A673 (cell line): ENCODE results near the gene MRPL52. TPM values are rescaled to one million over a fixed set of nuclear protein-coding genes. Genes with fewer than 3 reads are reported as not detected.

Source experiments
- BruUV-seq: library from RNA; stranded (reverse); fragments of 400-500 nt; replicated peaks from 2 replicates; lab custom pipeline; 2021; lab: Mats Ljungman, UMichigan
- CTCF ChIA-PET: fragments of 300-600 bp; sonication (Branson Sonifier 250); formaldehyde crosslinking; loops from one replicate; lab custom pipeline; 2022; ENCODE audit warnings: antibody characterized with exemption; lab: Charles Lee
- POLR2A ChIA-PET: fragments of 300-600 bp; sonication (Branson Sonifier 250); formaldehyde crosslinking; loops from one replicate; lab custom pipeline; 2022; ENCODE audit warnings: antibody characterized with exemption; ENCODE audit not compliant: low non-redundant PET; lab: Charles Lee
- DNase-seq: peaks from one replicate; pipeline ENCODE4 v3.0.0-alpha.2; 2015; ENCODE audit warnings: low spot score
- H3K27ac ChIP-seq: fragments of 200-600 bp; sonication (generic); 2 replicates; pipeline ENCODE4 v1.5.1; 2016; ENCODE audit warnings: mixed run types, low read depth, mild to moderate bottlenecking, mixed read lengths, antibody characterized with exemption, low read length; ENCODE audit not compliant: poor library complexity, severe bottlenecking
- H3K27me3 ChIP-seq: fragments of 200-600 bp; sonication (generic); replicated peaks from 2 replicates; pipeline ENCODE4 v1.6.1; 2017; ENCODE audit warnings: mixed run types, low read depth, mild to moderate bottlenecking, mixed read lengths, antibody characterized with exemption, low read length; ENCODE audit not compliant: insufficient read depth, poor library complexity
- H3K36me3 ChIP-seq: fragments of 200-600 bp; sonication (generic); 2 replicates; pipeline ENCODE4 v1.6.1; 2016; ENCODE audit warnings: mixed run types, mild to moderate bottlenecking, mixed read lengths, antibody characterized with exemption, low read length; ENCODE audit not compliant: insufficient read depth, poor library complexity, severe bottlenecking
- H3K4me1 ChIP-seq: fragments of 200-600 bp; sonication (generic); 2 replicates; pipeline ENCODE4 v1.6.1; 2017; ENCODE audit warnings: mixed run types, mild to moderate bottlenecking, mixed read lengths, antibody characterized with exemption, low read length; ENCODE audit not compliant: insufficient read depth, poor library complexity, severe bottlenecking
- H3K4me3 ChIP-seq: fragments of 200-600 bp; sonication (generic); 2 replicates; pipeline ENCODE4 v1.5.1; 2016; ENCODE audit warnings: low read depth, mixed run types, mild to moderate bottlenecking, mixed read lengths, low read length; ENCODE audit not compliant: poor library complexity, severe bottlenecking
- H3K9me3 ChIP-seq: fragments of 200-600 bp; sonication (generic); 2 replicates; pipeline ENCODE4 v1.6.1; 2016; ENCODE audit warnings: mixed run types, low read depth, mild to moderate bottlenecking, mixed read lengths, antibody characterized with exemption, low read length; ENCODE audit not compliant: poor library complexity, severe bottlenecking
- EZH2 ChIP-seq: fragments of 200-600 bp; sonication (generic); IDR thresholded peaks from 2 replicates; pipeline ENCODE4 v1.6.1; 2017; ENCODE audit warnings: borderline replicate concordance, low read depth, mild to moderate bottlenecking, mixed read lengths, antibody characterized with exemption, low read length; ENCODE audit not compliant: poor library complexity, severe bottlenecking
- intact Hi-C: fragments of 100-400 bp; cut with micrococcal nuclease; formaldehyde crosslinking; loops from one replicate; pipeline ENCODE4 v1.10.0; 2022; ENCODE audit not compliant: unreplicated experiment
- total RNA-seq: library from RNA; stranded (reverse); gene quantifications from 2 replicates; pipeline ENCODE4 v1.2.3, GENCODE V29; 2021
- TF ChIP-seq, protein P1 (sequence below): fragments of 300-800, 200-600 bp; sonication (generic); conservative IDR thresholded peaks from 2 replicates; pipeline ENCODE4 v1.5.1; 2017; ENCODE audit warnings: low read depth, mild to moderate bottlenecking, antibody characterized with exemption, low read length, moderate library complexity, mixed read lengths

Gene MRPL52
- total RNA-seq, 1 experiment from 2014 or later = 187 TPM

DNA sequence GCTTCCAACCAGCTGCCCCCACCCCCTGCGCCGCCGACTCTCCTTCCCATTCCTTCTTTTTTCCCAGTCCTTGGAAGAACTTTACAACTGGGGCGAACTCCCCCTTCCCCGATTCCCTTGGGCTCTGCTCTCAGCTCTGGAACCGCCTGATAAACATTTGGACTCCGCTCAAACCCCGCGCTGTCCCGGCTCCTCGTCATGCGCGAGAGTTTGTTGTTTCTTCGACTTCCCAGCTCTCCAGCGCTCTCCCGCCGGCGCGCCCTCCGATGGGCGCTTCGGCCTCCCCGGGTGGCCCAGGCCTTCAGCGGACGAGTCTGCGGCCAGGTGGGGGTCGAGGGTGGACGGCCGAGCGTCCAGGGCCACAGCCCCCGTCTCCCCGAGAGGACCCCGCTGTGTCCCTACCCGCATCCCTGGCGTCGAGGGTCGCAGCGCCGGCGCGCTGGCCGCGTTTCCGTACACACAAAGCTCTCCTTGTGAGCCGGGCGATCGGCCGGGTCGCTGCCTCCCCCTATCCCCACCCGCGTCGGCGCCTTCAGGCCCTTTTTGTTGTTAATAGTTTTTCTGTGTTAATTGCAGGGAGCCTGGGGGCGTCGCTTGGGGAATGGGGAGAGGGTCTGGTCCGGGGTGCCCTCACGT is 7.5 kb downstream of the MRPL52 start:
- Histone ChIP-seq H3K4me3 (peak overlapping the region; percentile 79), H3K27me3 (no peaks in the 10 kb centered on the region), H3K4me1 (peaks cover 20% of the 10 kb centered on the region), H3K27ac (peak overlapping the region; percentile 89), H3K9me3 (no peaks in the 10 kb centered on the region), H3K36me3 (peaks cover 28% of the 10 kb centered on the region)
- intact Hi-C loops = no loop called here
- CTCF ChIA-PET = interaction anchor here (0.6 to 1.9 kb wide), 7 partner anchors 13 to 276 kb away, joined by 3 to 8 read pairs (median 3); no protein-coding TSS in a partner anchor
- peak; percentile 74 for DNase-seq
- TF ChIP-seq, protein P1, sequence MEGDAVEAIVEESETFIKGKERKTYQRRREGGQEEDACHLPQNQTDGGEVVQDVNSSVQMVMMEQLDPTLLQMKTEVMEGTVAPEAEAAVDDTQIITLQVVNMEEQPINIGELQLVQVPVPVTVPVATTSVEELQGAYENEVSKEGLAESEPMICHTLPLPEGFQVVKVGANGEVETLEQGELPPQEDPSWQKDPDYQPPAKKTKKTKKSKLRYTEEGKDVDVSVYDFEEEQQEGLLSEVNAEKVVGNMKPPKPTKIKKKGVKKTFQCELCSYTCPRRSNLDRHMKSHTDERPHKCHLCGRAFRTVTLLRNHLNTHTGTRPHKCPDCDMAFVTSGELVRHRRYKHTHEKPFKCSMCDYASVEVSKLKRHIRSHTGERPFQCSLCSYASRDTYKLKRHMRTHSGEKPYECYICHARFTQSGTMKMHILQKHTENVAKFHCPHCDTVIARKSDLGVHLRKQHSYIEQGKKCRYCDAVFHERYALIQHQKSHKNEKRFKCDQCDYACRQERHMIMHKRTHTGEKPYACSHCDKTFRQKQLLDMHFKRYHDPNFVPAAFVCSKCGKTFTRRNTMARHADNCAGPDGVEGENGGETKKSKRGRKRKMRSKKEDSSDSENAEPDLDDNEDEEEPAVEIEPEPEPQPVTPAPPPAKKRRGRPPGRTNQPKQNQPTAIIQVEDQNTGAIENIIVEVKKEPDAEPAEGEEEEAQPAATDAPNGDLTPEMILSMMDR = 0 out of 2 replicates have a peak, but pooled peaks have one; percentile 19
- TF ChIP-seq EZH2 = no peak
- no TSS peak for BruUV-seq
- POLR2A ChIA-PET = interaction anchor here (0.6 kb wide), 1 partner anchor 71 kb away, joined by 3 read pairs; no protein-coding TSS in a partner anchor

DNA sequence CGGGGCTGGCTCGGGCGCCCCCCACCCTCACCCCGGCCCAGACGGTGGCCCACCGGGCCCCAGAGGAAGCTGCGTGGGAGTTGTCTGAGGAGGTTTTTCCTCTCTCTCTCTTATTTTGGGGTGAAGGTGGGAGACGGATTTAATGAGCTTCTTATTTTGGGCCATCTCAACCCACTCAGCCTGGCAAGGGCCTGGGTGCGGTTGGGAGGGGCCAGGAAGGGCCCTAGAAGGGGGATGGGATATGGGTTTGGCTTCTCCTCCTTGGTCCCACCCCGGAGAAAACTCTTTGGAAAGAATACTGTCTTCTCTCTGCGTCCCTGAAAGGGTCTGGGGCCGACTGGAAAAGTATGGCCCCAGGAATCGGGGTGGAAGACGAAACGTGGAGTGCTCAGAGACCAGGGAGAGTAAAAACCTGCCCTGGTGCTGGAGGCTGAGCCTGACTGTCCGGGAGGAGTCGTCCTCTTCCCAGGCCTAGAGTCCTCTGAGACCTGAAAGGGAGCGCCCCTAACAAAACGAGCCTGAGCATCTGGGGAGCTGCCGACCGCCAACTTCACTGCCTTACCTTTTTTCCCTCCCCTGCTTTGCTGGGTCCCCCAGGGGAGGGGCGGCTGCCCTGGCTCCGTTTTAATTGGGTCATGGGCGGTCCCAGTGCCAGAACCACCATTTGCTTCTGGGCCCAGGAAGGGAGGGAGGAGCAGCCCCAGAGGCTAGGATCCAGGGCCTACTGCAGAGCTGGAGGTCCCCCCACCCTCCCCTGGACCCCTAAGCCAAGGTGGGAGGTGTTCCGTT is 8.3 kb downstream of the MRPL52 start:
- H3K9me3 ChIP-seq = no peaks in the 10 kb centered on the region
- ChIA-PET POLR2A (no interaction called here), CTCF (interaction anchor here (0.5 to 1.9 kb wide), 7 partner anchors 15 to 276 kb away, joined by 3 to 11 read pairs (median 3); no protein-coding TSS in a partner anchor)
- peak; percentile 55 for DNase-seq
- H3K36me3 ChIP-seq = peaks cover 35% of the 10 kb centered on the region
- TF ChIP-seq, protein P1 = no peak
- no peak for TF ChIP-seq EZH2
- BruUV-seq = no TSS peak
- peak overlapping the region; percentile 79 for H3K4me3 ChIP-seq
- intact Hi-C loops = no loop called here
- H3K4me1 ChIP-seq = peaks cover 20% of the 10 kb centered on the region
- no peaks in the 10 kb centered on the region for H3K27me3 ChIP-seq
- peak overlapping the region; percentile 89 for H3K27ac ChIP-seq

DNA sequence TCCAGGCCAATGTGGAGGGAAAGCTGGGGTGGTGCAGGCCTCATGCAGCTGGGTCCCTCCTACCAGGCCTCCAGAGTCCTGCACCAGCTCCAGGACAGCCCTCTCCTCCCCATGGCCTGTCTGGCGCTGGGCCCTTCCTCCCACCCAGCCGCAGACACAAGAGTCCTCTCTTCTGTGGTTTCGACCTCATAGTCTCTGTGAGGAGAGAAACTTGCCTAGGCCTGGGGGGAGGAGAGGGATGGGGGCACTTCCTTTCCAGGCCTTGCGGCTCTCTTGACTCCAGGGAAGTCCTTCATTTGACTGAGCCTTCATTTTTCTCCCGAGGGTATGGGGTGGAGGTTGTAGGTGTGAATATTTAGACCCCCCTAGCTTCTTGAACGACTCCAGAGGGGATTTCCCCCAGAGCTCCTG is 8.9 kb downstream of the MRPL52 start:
- ChIA-PET CTCF (interaction anchor here (0.5 to 0.6 kb wide), 2 partner anchors 14 to 223 kb away, joined by 3 to 11 read pairs; no protein-coding TSS in a partner anchor), POLR2A (no interaction called here)
- Histone ChIP-seq H3K36me3 (peaks cover 34% of the 10 kb centered on the region), H3K27ac (peak overlapping the region; percentile 89), H3K4me3 (peak overlapping the region; percentile 79), H3K9me3 (no peaks in the 10 kb centered on the region), H3K4me1 (peaks cover 20% of the 10 kb centered on the region), H3K27me3 (no peaks in the 10 kb centered on the region)
- BruUV-seq = no TSS peak
- TF ChIP-seq, protein P1 = no peak
- no peak for TF ChIP-seq EZH2
- no peak for DNase-seq
- intact Hi-C loops = no loop called here
